Measurements from ENCODE around the gene CD82.

The CD82 gene

DNA sequence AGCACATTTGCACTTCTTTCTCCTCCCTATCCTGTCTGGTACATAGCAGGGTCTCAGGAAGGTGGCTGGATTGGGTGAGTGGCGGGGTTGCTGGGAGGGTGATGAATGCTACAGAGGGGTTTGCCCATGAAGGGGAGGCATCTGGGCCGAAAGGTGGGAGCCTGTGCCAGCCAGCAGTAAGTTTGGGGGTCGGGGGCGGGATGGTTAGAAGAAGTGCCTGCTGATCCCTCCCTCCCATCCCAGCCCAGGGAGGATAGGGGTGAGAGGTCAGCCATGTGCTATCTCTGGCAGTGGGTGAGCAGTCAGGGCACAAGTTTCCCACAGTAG lies 2.8 kb downstream of the CD82 start:
- no peaks in the 10 kb centered on the region for H3K9me3 ChIP-seq (ENCODE audit: control insufficient read depth, low read length)
- no peak for TF ChIP-seq CTCF (IDR thresholded peaks at IDR 0.05)
- H3K4me3 ChIP-seq (ENCODE audit: low read depth, low read length) = no peak overlapping the region
- H3K27me3 ChIP-seq (ENCODE audit: control insufficient read depth, insufficient read depth, low read length) = no peaks in the 10 kb centered on the region
- H3K4me1 ChIP-seq = peaks cover 7% of the 10 kb centered on the region
- H3K79me2 ChIP-seq = no peaks in the 10 kb centered on the region
- H2AFZ ChIP-seq = no peak overlapping the region
- no peak overlapping the region for H3K27ac ChIP-seq
- no peak overlapping the region for H3K9ac ChIP-seq
- no peaks in the 10 kb centered on the region for H3K36me3 ChIP-seq (ENCODE audit: control insufficient read depth, insufficient read depth, low read length)
- H3K4me2 ChIP-seq (ENCODE audit: low read length) = no peak overlapping the region

GRCh38 chr11:44568658-44569473 lies 3.4 kb downstream of the CD82 start:
- Histone ChIP-seq H3K4me3 (ENCODE audit: low read depth, low read length) (no peak overlapping the region), H3K4me2 (ENCODE audit: low read length) (no peak overlapping the region), H3K9me3 (ENCODE audit: control insufficient read depth, low read length) (no peaks in the 10 kb centered on the region), H3K36me3 (ENCODE audit: control insufficient read depth, insufficient read depth, low read length) (no peaks in the 10 kb centered on the region), H3K4me1 (peaks cover 7% of the 10 kb centered on the region), H2AFZ (no peak overlapping the region), H3K9ac (no peak overlapping the region), H3K27ac (peak overlapping the region; percentile 29), H3K27me3 (ENCODE audit: control insufficient read depth, insufficient read depth, low read length) (no peaks in the 10 kb centered on the region), H3K79me2 (no peaks in the 10 kb centered on the region)
- no peak for TF ChIP-seq CTCF (IDR thresholded peaks at IDR 0.05)

DNA sequence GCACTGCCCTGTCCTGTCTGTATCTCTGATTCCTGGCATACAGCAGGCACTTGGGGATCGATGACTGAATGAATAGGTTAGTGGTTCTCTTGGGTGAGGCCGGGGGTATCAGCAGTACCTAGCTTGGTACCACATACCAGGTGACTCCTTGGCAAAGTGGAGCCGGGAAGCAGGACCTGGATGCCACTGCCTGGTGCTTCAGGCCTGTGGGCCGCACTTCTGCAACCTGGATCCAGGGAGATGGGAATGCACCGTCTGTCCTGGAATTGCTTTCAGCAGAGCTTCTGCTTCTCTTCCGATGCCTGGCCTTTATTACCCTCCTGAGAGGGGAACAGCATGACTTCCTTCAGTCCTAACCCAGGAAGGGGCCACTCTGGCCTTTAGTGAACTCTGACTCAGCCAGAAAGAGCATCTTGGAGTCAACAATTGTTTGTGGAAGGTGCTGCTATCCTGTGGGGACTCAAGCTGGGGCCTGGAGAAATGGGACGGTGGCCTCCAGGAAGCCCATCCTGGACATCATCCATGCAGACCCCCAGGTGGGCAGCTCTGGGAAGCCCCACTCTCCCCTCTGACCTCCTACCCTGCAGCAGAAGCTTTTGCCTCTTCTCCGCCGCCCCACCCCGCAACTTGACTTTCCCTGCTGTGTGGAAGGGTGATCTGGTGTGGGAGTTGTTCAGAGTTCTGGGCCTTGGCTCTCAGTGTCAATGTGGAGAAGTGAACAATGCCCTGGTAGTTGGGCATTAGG lies 5.1 kb downstream of the CD82 start:
- Histone ChIP-seq H3K9me3 (ENCODE audit: control insufficient read depth, low read length) (no peaks in the 10 kb centered on the region), H3K27ac (no peak overlapping the region), H3K9ac (no peak overlapping the region), H3K4me1 (no peaks in the 10 kb centered on the region), H3K4me3 (ENCODE audit: low read depth, low read length) (no peak overlapping the region), H3K27me3 (ENCODE audit: control insufficient read depth, insufficient read depth, low read length) (no peaks in the 10 kb centered on the region), H3K79me2 (no peaks in the 10 kb centered on the region), H2AFZ (no peak overlapping the region), H3K36me3 (ENCODE audit: control insufficient read depth, insufficient read depth, low read length) (no peaks in the 10 kb centered on the region), H3K4me2 (ENCODE audit: low read length) (no peak overlapping the region)
- no peak for TF ChIP-seq CTCF (IDR thresholded peaks at IDR 0.05)

GRCh38 chr11:44571871-44572270 lies 6.4 kb downstream of the CD82 start:
- no peak overlapping the region for H3K4me3 ChIP-seq (ENCODE audit: low read depth, low read length)
- H3K9me3 ChIP-seq (ENCODE audit: control insufficient read depth, low read length) = no peaks in the 10 kb centered on the region
- no peak overlapping the region for H3K27ac ChIP-seq
- no peak overlapping the region for H3K4me2 ChIP-seq (ENCODE audit: low read length)
- no peak for TF ChIP-seq CTCF (IDR thresholded peaks at IDR 0.05)
- no peaks in the 10 kb centered on the region for H3K27me3 ChIP-seq (ENCODE audit: control insufficient read depth, insufficient read depth, low read length)
- no peaks in the 10 kb centered on the region for H3K79me2 ChIP-seq
- H3K36me3 ChIP-seq (ENCODE audit: control insufficient read depth, insufficient read depth, low read length) = no peaks in the 10 kb centered on the region
- H2AFZ ChIP-seq = no peak overlapping the region
- H3K4me1 ChIP-seq = no peaks in the 10 kb centered on the region
- H3K9ac ChIP-seq = no peak overlapping the region
